Measurements from ENCODE around the gene NPIPB6.

Gene NPIPB6

GRCh38 chr16:28321700-28322411 is 41.5 kb downstream of the NPIPB6 start:
- DNase-seq, result no peak

GRCh38 chr16:28320741-28321140 is 42.6 kb downstream of the NPIPB6 start:
- no peak for DNase-seq

- DNase-seq, result no peak
Measured at GRCh38 chr16:28320023-28320561, 43.2 kb downstream of the NPIPB6 start.

GRCh38 chr16:28319476-28320022 is 43.8 kb downstream of the NPIPB6 start:
- no peak for DNase-seq

- DNase-seq, result no peak
Measured at GRCh38 chr16:28318042-28318744, 45.1 kb downstream of the NPIPB6 start.

- no peak for DNase-seq
Measured at GRCh38 chr16:28317040-28317880, 46.0 kb downstream of the NPIPB6 start.

- DNase-seq, result no peak
Measured at GRCh38 chr16:28316054-28316453, 47.3 kb downstream of the NPIPB6 start.

GRCh38 chr16:28313587-28313986 is 49.7 kb downstream of the NPIPB6 start:
- DNase-seq, result no peak

- no peak for DNase-seq
Measured at GRCh38 chr16:28312327-28312726, 51.0 kb downstream of the NPIPB6 start.

GRCh38 chr16:28311913-28312312 is 51.4 kb downstream of the NPIPB6 start:
- no peak for DNase-seq

- DNase-seq, result no peak
Measured at GRCh38 chr16:28311413-28311812, 51.9 kb downstream of the NPIPB6 start.

- DNase-seq, result no peak
Measured at GRCh38 chr16:28310796-28311195, 52.5 kb downstream of the NPIPB6 start.

- no peak for DNase-seq
Measured at GRCh38 chr16:28309811-28310311, 53.4 kb downstream of the NPIPB6 start.

- DNase-seq, result no peak
Measured at GRCh38 chr16:28308794-28309584, 54.3 kb downstream of the NPIPB6 start.

- DNase-seq, result no peak
Measured at GRCh38 chr16:28307936-28308335, 55.4 kb downstream of the NPIPB6 start.

GRCh38 chr16:28304214-28304613 is 59.1 kb downstream of the NPIPB6 start:
- DNase-seq, result no peak

GRCh38 chr16:28303132-28303531 is 60.2 kb downstream of the NPIPB6 start:
- DNase-seq, result no peak

- DNase-seq, result no peak
Measured at GRCh38 chr16:28301620-28302019, 61.7 kb downstream of the NPIPB6 start.

- DNase-seq, result no peak
Measured at GRCh38 chr16:28301154-28301553, 62.2 kb downstream of the NPIPB6 start.

- no peak for DNase-seq
Measured at GRCh38 chr16:28300327-28300726, 63.0 kb downstream of the NPIPB6 start.

GRCh38 chr16:28298511-28298878 is 64.8 kb downstream of the NPIPB6 start:
- no peak for DNase-seq

Data from cortex of kidney (tissue), 1 donor.